DND-41 (cell line): Measurements from ENCODE around the gene LPCAT1.

Experiments
- ATAC-seq: fragments of 200-7000 bp; cut with Tn5 transposase; 3 replicates; pipeline ENCODE4 v1.9.1; 2021; ENCODE audit warnings: low read depth; ENCODE audit not compliant: insufficient read depth
- DNase-seq: peaks from one replicate; pipeline ENCODE4 v3.0.0-alpha.2; 2020
- H2AFZ ChIP-seq: 2 replicates; pipeline ENCODE4 v1.6.0; 2012; ENCODE audit warnings: low read depth, low read length
- H3K27ac ChIP-seq: 2 replicates; pipeline ENCODE4 v1.5.1; 2012; ENCODE audit warnings: low read length, inconsistent platforms
- H3K27me3 ChIP-seq: fragments of 200-600 bp; sonication (generic); 2 replicates; pipeline ENCODE4 v1.6.0; 2012; ENCODE audit warnings: low read length, mild to moderate bottlenecking, inconsistent platforms; ENCODE audit not compliant: insufficient read depth, poor library complexity
- H3K36me3 ChIP-seq: 2 replicates; pipeline ENCODE4 v1.5.1; 2012; ENCODE audit warnings: low read length, inconsistent platforms; ENCODE audit not compliant: insufficient read depth
- H3K4me1 ChIP-seq: 2 replicates; pipeline ENCODE4 v1.5.1; 2012; ENCODE audit warnings: mild to moderate bottlenecking, low read length; ENCODE audit not compliant: insufficient read depth
- H3K4me2 ChIP-seq: 2 replicates; pipeline ENCODE4 v1.6.0; 2012; ENCODE audit warnings: mild to moderate bottlenecking, moderate library complexity, low read length, inconsistent platforms; ENCODE audit not compliant: insufficient read depth
- H3K4me3 ChIP-seq, 2 experiments: fragments of 200-600 bp in 1 of 2; shearing (Covaris generic) in 1 of 2; 2 replicates each; pipeline ENCODE4 v1.5.1; 2012 to 2016; ENCODE audit warnings: inconsistent platforms in 2 of 2, low read length in 2 of 2, mild to moderate bottlenecking in 2 of 2, low read depth in 1 of 2, moderate library complexity in 1 of 2
- H3K79me2 ChIP-seq: 2 replicates; pipeline ENCODE4 v1.6.0; 2012; ENCODE audit warnings: low read length, inconsistent platforms; ENCODE audit not compliant: insufficient read depth
- H3K9ac ChIP-seq: 2 replicates; pipeline ENCODE4 v1.6.0; 2012; ENCODE audit warnings: low read depth, mild to moderate bottlenecking, inconsistent platforms, low read length, moderate library complexity
- H3K9me3 ChIP-seq: 2 replicates; pipeline ENCODE4 v1.5.1; 2012; ENCODE audit warnings: low read length, moderate library complexity, mild to moderate bottlenecking, inconsistent platforms; ENCODE audit not compliant: insufficient read depth, severe bottlenecking
- H4K20me1 ChIP-seq: 2 replicates; pipeline ENCODE4 v1.6.0; 2012; ENCODE audit warnings: low read length; ENCODE audit not compliant: insufficient read depth
- CTCF ChIP-seq: IDR thresholded peaks from 2 replicates; pipeline ENCODE4 v1.5.1; 2012; ENCODE audit warnings: borderline replicate concordance, low read length, moderate library complexity, mild to moderate bottlenecking; ENCODE audit not compliant: poor library complexity, severe bottlenecking; ENCODE audit errors: extremely low read depth
- EZH2 ChIP-seq: IDR thresholded peaks from 3 replicates; pipeline ENCODE4 v1.6.1; 2012; ENCODE audit warnings: borderline replicate concordance, low read depth, mild to moderate bottlenecking, moderate library complexity, low read length, inconsistent platforms; ENCODE audit not compliant: severe bottlenecking

Gene LPCAT1

GRCh38 chr5:1439388-1440097 is 84.2 kb downstream of the LPCAT1 start:
- no peaks in the 10 kb centered on the region for H3K4me1 ChIP-seq
- H3K79me2 ChIP-seq, result no peaks in the 10 kb centered on the region
- no peak overlapping the region for H3K4me2 ChIP-seq
- H3K9me3 ChIP-seq, result no peaks in the 10 kb centered on the region
- H3K36me3 ChIP-seq, result no peaks in the 10 kb centered on the region
- TF ChIP-seq EZH2 (no peak), CTCF (no peak)
- no peak overlapping the region for H2AFZ ChIP-seq
- no peak for DNase-seq
- no peak for ATAC-seq
- H3K9ac ChIP-seq, result no peak overlapping the region
- no peak overlapping the region for H3K4me3 ChIP-seq
- no peak overlapping the region for H3K27ac ChIP-seq
- no peaks in the 10 kb centered on the region for H3K27me3 ChIP-seq
- no peaks in the 10 kb centered on the region for H4K20me1 ChIP-seq

GRCh38 chr5:1438871-1439270 is 84.9 kb downstream of the LPCAT1 start:
- H3K36me3 ChIP-seq, result no peaks in the 10 kb centered on the region
- no peak overlapping the region for H3K4me2 ChIP-seq
- no peaks in the 10 kb centered on the region for H4K20me1 ChIP-seq
- no peak overlapping the region for H3K4me3 ChIP-seq
- no peak overlapping the region for H3K9ac ChIP-seq
- TF ChIP-seq CTCF, result no peak
- TF ChIP-seq EZH2, result no peak
- no peaks in the 10 kb centered on the region for H3K79me2 ChIP-seq
- no peaks in the 10 kb centered on the region for H3K4me1 ChIP-seq
- no peaks in the 10 kb centered on the region for H3K27me3 ChIP-seq
- no peak for ATAC-seq
- DNase-seq, result no peak
- H3K9me3 ChIP-seq, result peaks cover 2% of the 10 kb centered on the region
- no peak overlapping the region for H2AFZ ChIP-seq
- no peak overlapping the region for H3K27ac ChIP-seq

GRCh38 chr5:1437876-1438559 is 85.7 kb downstream of the LPCAT1 start:
- Histone ChIP-seq H3K9ac (no peak overlapping the region), H3K9me3 (peaks cover 9% of the 10 kb centered on the region), H3K27ac (no peak overlapping the region), H3K4me3 (no peak overlapping the region), H4K20me1 (no peaks in the 10 kb centered on the region), H2AFZ (no peak overlapping the region), H3K4me1 (no peaks in the 10 kb centered on the region), H3K4me2 (no peak overlapping the region), H3K27me3 (no peaks in the 10 kb centered on the region), H3K79me2 (no peaks in the 10 kb centered on the region), H3K36me3 (no peaks in the 10 kb centered on the region)
- no peak for ATAC-seq
- no peak for DNase-seq
- TF ChIP-seq EZH2 (no peak), CTCF (no peak)
